Keratinocyte (primary cell): ENCODE data around the gene TNKS1BP1. TPM values are rescaled to one million over a fixed set of nuclear protein-coding genes. Genes with fewer than 3 reads are reported as not detected.

Experiments
- DNase-seq: peaks from one replicate; pipeline ENCODE4 v3.0.0-alpha.2; 2011; ENCODE audit warnings: low read depth, missing footprints, low spot score
- FAIRE-seq: peaks from 2 replicates; lab custom pipeline; 2011; peaks lifted over from hg19 to GRCh38; lab: Jason Lieb, UNC
- H2AFZ ChIP-seq: 2 replicates; pipeline ENCODE4 v1.6.0; 2012; ENCODE audit warnings: low read length, control low read depth, inconsistent platforms; ENCODE audit not compliant: control insufficient read depth
- H3K27ac ChIP-seq: 2 replicates; pipeline ENCODE4 v1.5.1; 2011; ENCODE audit warnings: low read length; ENCODE audit not compliant: control insufficient read depth, insufficient read depth
- H3K27me3 ChIP-seq: 3 replicates; pipeline ENCODE4 v1.6.0; 2011; ENCODE audit warnings: low read length; ENCODE audit not compliant: control insufficient read depth, insufficient read depth; ENCODE audit errors: extremely low read depth
- H3K36me3 ChIP-seq, 2 experiments: 2 replicates in 1 of 2; 3 replicates in 1 of 2; pipeline ENCODE4 v1.5.1; 2011; ENCODE audit warnings: low read length in 2 of 2, mild to moderate bottlenecking in 1 of 2; ENCODE audit not compliant: control insufficient read depth in 2 of 2, insufficient read depth in 2 of 2; ENCODE audit errors: extremely low read depth in 1 of 2
- H3K4me1 ChIP-seq: 3 replicates; pipeline ENCODE4 v1.5.1; 2011; ENCODE audit warnings: low read length; ENCODE audit not compliant: control insufficient read depth, insufficient read depth; ENCODE audit errors: extremely low read depth
- H3K4me2 ChIP-seq: 3 replicates; pipeline ENCODE4 v1.6.0; 2011; ENCODE audit warnings: low read depth, low read length; ENCODE audit not compliant: control insufficient read depth, insufficient read depth; ENCODE audit errors: extremely low read depth
- H3K4me3 ChIP-seq, 3 experiments: fragments of 200-600 bp in 1 of 3; sonication (generic) in 1 of 3; 2 replicates in 2 of 3; 3 replicates in 1 of 3; pipeline ENCODE4 v1.5.1; 2011 to 2016; ENCODE audit warnings: low read length in 3 of 3, mild to moderate bottlenecking in 3 of 3, control low read depth in 2 of 3, inconsistent platforms in 1 of 3, low read depth in 1 of 3, mixed read lengths in 1 of 3, mixed run types in 1 of 3, moderate library complexity in 1 of 3; ENCODE audit not compliant: control insufficient read depth in 2 of 3, insufficient read depth in 2 of 3; ENCODE audit errors: extremely low read depth in 1 of 3
- H3K79me2 ChIP-seq: 2 replicates; pipeline ENCODE4 v1.6.0; 2012; ENCODE audit warnings: low read length; ENCODE audit not compliant: control insufficient read depth, insufficient read depth
- H3K9ac ChIP-seq: 3 replicates; pipeline ENCODE4 v1.6.0; 2011; ENCODE audit warnings: low read length; ENCODE audit not compliant: control insufficient read depth, insufficient read depth; ENCODE audit errors: extremely low read depth
- H3K9me1 ChIP-seq: 3 replicates; pipeline ENCODE4 v1.6.0; 2011; ENCODE audit warnings: low read length; ENCODE audit not compliant: control insufficient read depth, insufficient read depth; ENCODE audit errors: extremely low read depth
- H3K9me3 ChIP-seq: 2 replicates; pipeline ENCODE4 v1.5.1; 2012; ENCODE audit warnings: low read depth, low read length; ENCODE audit not compliant: control insufficient read depth
- H4K20me1 ChIP-seq: 3 replicates; pipeline ENCODE4 v1.6.0; 2011; ENCODE audit warnings: low read length; ENCODE audit not compliant: control insufficient read depth, insufficient read depth; ENCODE audit errors: extremely low read depth
- EZH2 ChIP-seq: IDR thresholded peaks from one replicate; pipeline ENCODE4 v1.6.1; 2012; ENCODE audit warnings: inconsistent platforms, mild to moderate bottlenecking, low read length, moderate library complexity
- dilution Hi-C: fragments of 300-500 bp; cut with MboI; formaldehyde crosslinking; loops from one replicate; pipeline ENCODE4 v1.7.0; 2020; ENCODE audit warnings: low sequenced_read_pairs; ENCODE audit not compliant: extremely low pct_ligation_motif_present
- polyA plus RNA-seq, 5 experiments: library from polyadenylated mRNA; depleted of rRNA in 3 of 5; stranded (reverse) in 3 of 5; stranded (forward) in 1 of 5; unstranded in 1 of 5; fragments of >200 nt; gene quantifications; 1 replicate in 1 of 5; 2 replicates in 3 of 5; 3 replicates in 1 of 5; pipeline versions ENCODE4 v1.2.1 to v1.2.3, GENCODE V29; 2011 to 2012; ENCODE audit warnings: missing spikeins in 2 of 5, low read depth in 1 of 5, low replicate concordance in 1 of 5
- TF ChIP-seq, protein P1 (sequence below), 3 experiments: IDR thresholded peaks in 1 of 3; conservative IDR thresholded peaks in 1 of 3; optimal IDR thresholded peaks in 1 of 3; 2 replicates in 2 of 3; 3 replicates in 1 of 3; pipeline versions ENCODE3 to v1.5.1; 2011; ENCODE audit warnings: low read length in 3 of 3, mild to moderate bottlenecking in 3 of 3, moderate library complexity in 2 of 3, control low read depth in 1 of 3, inconsistent platforms in 1 of 3; ENCODE audit not compliant: insufficient read depth in 2 of 3; ENCODE audit errors: extremely low read depth in 1 of 3

TNKS1BP1 gene
- polyA plus RNA-seq, 1 donor (not counting 4 experiments of a cell fraction or from before 2014, with no cell fraction given) = 88.3 TPM

DNA sequence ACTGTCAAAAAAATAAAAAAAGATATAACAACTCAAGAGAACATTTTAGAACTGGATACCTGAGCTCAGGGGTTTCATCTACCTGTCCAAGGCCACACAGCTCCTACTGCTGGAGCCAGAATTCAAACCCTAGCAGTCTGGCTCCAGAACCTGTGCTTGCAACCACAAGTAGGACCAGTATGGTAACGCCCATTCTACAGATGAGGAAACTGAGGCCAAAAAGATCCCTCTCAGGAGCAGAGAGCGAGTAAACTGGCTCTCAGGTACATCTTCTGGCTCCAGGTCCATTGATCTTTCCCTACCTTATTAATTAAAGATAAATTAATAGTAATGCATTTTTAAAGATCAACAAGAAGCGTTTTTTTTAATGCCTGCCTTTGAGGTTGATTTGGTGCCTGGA lies 32.6 kb upstream of the TNKS1BP1 start:
- DNase-seq = no peak

DNA sequence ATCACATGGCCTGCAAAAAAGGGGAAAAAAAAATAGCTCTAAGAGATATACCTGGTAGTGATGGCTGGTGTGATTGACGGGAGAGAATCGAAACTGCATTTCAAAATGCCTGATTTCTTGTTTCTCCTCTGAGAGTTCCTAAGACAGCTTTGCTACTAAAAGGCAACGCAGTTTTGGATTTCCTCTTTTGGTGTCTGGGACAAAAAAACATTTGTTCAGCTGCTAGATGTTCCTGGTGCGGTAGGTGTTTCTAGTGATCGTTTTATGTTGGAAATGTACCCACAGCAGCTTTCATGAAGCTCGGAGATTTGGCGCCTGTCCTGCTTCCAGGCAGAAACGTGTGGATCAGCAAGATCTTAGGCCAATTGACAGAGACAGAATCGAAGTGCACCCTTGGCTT lies 31.5 kb upstream of the TNKS1BP1 start:
- Histone ChIP-seq H3K36me3 (no peaks in the 10 kb centered on the region), H3K27ac (no peak overlapping the region), H2AFZ (peak overlapping the region; percentile 92), H3K4me1 (peaks cover 21% of the 10 kb centered on the region), H3K27me3 (no peaks in the 10 kb centered on the region), H3K4me2 (peak overlapping the region; percentile 88), H4K20me1 (no peaks in the 10 kb centered on the region), H3K9me1 (no peaks in the 10 kb centered on the region), H3K4me3 (peak overlapping the region in 2 of 3 experiments; percentile 35 to 44), H3K79me2 (no peaks in the 10 kb centered on the region), H3K9ac (peak overlapping the region; percentile 39), H3K9me3 (no peaks in the 10 kb centered on the region)
- dilution Hi-C loops = no loop called here
- DNase-seq = no peak
- TF ChIP-seq EZH2 = no peak
- TF ChIP-seq, protein P1, sequence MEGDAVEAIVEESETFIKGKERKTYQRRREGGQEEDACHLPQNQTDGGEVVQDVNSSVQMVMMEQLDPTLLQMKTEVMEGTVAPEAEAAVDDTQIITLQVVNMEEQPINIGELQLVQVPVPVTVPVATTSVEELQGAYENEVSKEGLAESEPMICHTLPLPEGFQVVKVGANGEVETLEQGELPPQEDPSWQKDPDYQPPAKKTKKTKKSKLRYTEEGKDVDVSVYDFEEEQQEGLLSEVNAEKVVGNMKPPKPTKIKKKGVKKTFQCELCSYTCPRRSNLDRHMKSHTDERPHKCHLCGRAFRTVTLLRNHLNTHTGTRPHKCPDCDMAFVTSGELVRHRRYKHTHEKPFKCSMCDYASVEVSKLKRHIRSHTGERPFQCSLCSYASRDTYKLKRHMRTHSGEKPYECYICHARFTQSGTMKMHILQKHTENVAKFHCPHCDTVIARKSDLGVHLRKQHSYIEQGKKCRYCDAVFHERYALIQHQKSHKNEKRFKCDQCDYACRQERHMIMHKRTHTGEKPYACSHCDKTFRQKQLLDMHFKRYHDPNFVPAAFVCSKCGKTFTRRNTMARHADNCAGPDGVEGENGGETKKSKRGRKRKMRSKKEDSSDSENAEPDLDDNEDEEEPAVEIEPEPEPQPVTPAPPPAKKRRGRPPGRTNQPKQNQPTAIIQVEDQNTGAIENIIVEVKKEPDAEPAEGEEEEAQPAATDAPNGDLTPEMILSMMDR (optimal IDR thresholded peaks at IDR 0.05 in 1 of 3, IDR thresholded peaks at IDR 0.05 in 1 of 3, conservative IDR thresholded peaks at IDR 0.05 in 1 of 3; ENCODE audit: extremely low read depth in 1 of 3, insufficient read depth in 2 of 3, low read length in 3 of 3) = no peak
- peak; percentile 17 for FAIRE-seq

More for the DNA sequence above, 32.6 kb upstream of the TNKS1BP1 start:
- Histone ChIP-seq H3K9ac (peak overlapping the region; percentile 8), H3K27me3 (no peaks in the 10 kb centered on the region), H3K36me3 (no peaks in the 10 kb centered on the region), H3K9me1 (no peaks in the 10 kb centered on the region), H3K4me1 (peaks cover 21% of the 10 kb centered on the region), H3K9me3 (no peaks in the 10 kb centered on the region), H2AFZ (no peak overlapping the region), H3K4me3 (no peak overlapping the region), H3K4me2 (peak overlapping the region; percentile 65), H3K79me2 (no peaks in the 10 kb centered on the region), H3K27ac (no peak overlapping the region), H4K20me1 (no peaks in the 10 kb centered on the region)
- TF ChIP-seq EZH2 = no peak
- TF ChIP-seq, protein P1 (optimal IDR thresholded peaks at IDR 0.05 in 1 of 3, IDR thresholded peaks at IDR 0.05 in 1 of 3, conservative IDR thresholded peaks at IDR 0.05 in 1 of 3; ENCODE audit: extremely low read depth in 1 of 3, insufficient read depth in 2 of 3, low read length in 3 of 3) = no peak
- FAIRE-seq = no peak
- dilution Hi-C loops = no loop called here
